Neural crest cell (in vitro differentiated cells): ENCODE data around the gene CHAF1B. TPM values are rescaled to one million over a fixed set of nuclear protein-coding genes. Genes with fewer than 3 reads are reported as not detected.

Source experiments
- DNase-seq: peaks from one replicate; pipeline ENCODE4 v3.0.0; 2021; ENCODE audit warnings: low read depth, mixed read lengths, low spot score
- H3K27ac Mint-ChIP-seq: one replicate; pipeline ENCODE4 v1.8.0; 2021; ENCODE audit warnings: mild to moderate bottlenecking, mixed read lengths; ENCODE audit not compliant: unreplicated experiment
- H3K27me3 Mint-ChIP-seq: 2 replicates; pipeline ENCODE4 v1.8.0; 2021; ENCODE audit warnings: low read depth, mild to moderate bottlenecking, mixed read lengths
- H3K36me3 Mint-ChIP-seq: 2 replicates; pipeline ENCODE4 v1.8.0; 2021; ENCODE audit warnings: low read depth, mild to moderate bottlenecking, mixed read lengths
- H3K4me1 Mint-ChIP-seq: 2 replicates; pipeline ENCODE4 v1.8.0; 2021; ENCODE audit warnings: mixed read lengths
- H3K4me3 Mint-ChIP-seq: one replicate; pipeline ENCODE4 v1.8.0; 2021; ENCODE audit warnings: mild to moderate bottlenecking, mixed read lengths
- H3K9me3 Mint-ChIP-seq: 2 replicates; pipeline ENCODE4 v1.8.0; 2021; ENCODE audit warnings: mixed read lengths
- CTCF ChIP-seq: fragments of 200-600 bp; sonication (generic); conservative IDR thresholded peaks from 2 replicates; pipeline ENCODE4 v1.5.0; 2021; ENCODE audit warnings: antibody characterized with exemption, mild to moderate bottlenecking
- total RNA-seq: library from RNA; stranded (reverse); gene quantifications from 2 replicates; pipeline ENCODE4 v1.2.1, GENCODE V29; 2021

The CHAF1B gene
- total RNA-seq, 1 donor from 2014 or later = 32.3 TPM

- no peak overlapping the region for H3K27ac Mint-ChIP-seq
- no peaks in the 10 kb centered on the region for H3K4me1 Mint-ChIP-seq
- TF ChIP-seq CTCF = no peak
- no peaks in the 10 kb centered on the region for H3K9me3 Mint-ChIP-seq
- no peak for DNase-seq
- no peaks in the 10 kb centered on the region for H3K36me3 Mint-ChIP-seq
- no peak overlapping the region for H3K4me3 Mint-ChIP-seq
- peaks cover 13% of the 10 kb centered on the region for H3K27me3 Mint-ChIP-seq
Measured at GRCh38 chr21:36461277-36461917, 76.2 kb downstream of the CHAF1B start.

- TF ChIP-seq CTCF = no peak
- Mint-ChIP-seq H3K27me3 (peaks cover 13% of the 10 kb centered on the region), H3K4me3 (no peak overlapping the region), H3K4me1 (no peaks in the 10 kb centered on the region), H3K36me3 (no peaks in the 10 kb centered on the region), H3K27ac (no peak overlapping the region), H3K9me3 (no peaks in the 10 kb centered on the region)
- DNase-seq = no peak
Measured at GRCh38 chr21:36461918-36462486, 76.8 kb downstream of the CHAF1B start.

- Mint-ChIP-seq H3K4me1 (no peaks in the 10 kb centered on the region), H3K4me3 (no peak overlapping the region), H3K36me3 (no peaks in the 10 kb centered on the region), H3K27ac (no peak overlapping the region), H3K27me3 (peaks cover 13% of the 10 kb centered on the region), H3K9me3 (no peaks in the 10 kb centered on the region)
- DNase-seq = no peak
- TF ChIP-seq CTCF = no peak
Measured at GRCh38 chr21:36463204-36463603, 78.0 kb downstream of the CHAF1B start.

GRCh38 chr21:36463991-36464390 lies 78.8 kb downstream of the CHAF1B start:
- Mint-ChIP-seq H3K9me3 (no peaks in the 10 kb centered on the region), H3K27ac (no peak overlapping the region), H3K4me1 (no peaks in the 10 kb centered on the region), H3K4me3 (no peak overlapping the region), H3K36me3 (no peaks in the 10 kb centered on the region), H3K27me3 (peaks cover 13% of the 10 kb centered on the region)
- no peak for TF ChIP-seq CTCF
- DNase-seq = no peak

- H3K9me3 Mint-ChIP-seq = no peaks in the 10 kb centered on the region
- no peaks in the 10 kb centered on the region for H3K4me1 Mint-ChIP-seq
- no peak overlapping the region for H3K27ac Mint-ChIP-seq
- DNase-seq = no peak
- H3K27me3 Mint-ChIP-seq = peaks cover 13% of the 10 kb centered on the region
- H3K36me3 Mint-ChIP-seq = no peaks in the 10 kb centered on the region
- H3K4me3 Mint-ChIP-seq = no peak overlapping the region
- TF ChIP-seq CTCF = no peak
Measured at GRCh38 chr21:36464590-36464989, 79.4 kb downstream of the CHAF1B start.
